Brain microvascular endothelial cell (primary cell): ENCODE results near the gene ATP5MG.
A peak's percentile ranks its signal among the peaks of the same experiment; 100 is the strongest.

ENCODE experiments used
- DNase-seq: peaks from one replicate; pipeline ENCODE4 v3.0.0-alpha.2; 2020
- H3K27ac ChIP-seq: fragments of 250-450 bp; sonication (Bioruptor Pico); 2 replicates; pipeline ENCODE4 v1.5.1; 2020; ENCODE audit warnings: mild to moderate bottlenecking, moderate library complexity
- H3K27me3 ChIP-seq: fragments of 250-450 bp; sonication (Bioruptor Pico); replicated peaks from 2 replicates; pipeline ENCODE4 v1.5.1; 2020; ENCODE audit warnings: mild to moderate bottlenecking
- H3K36me3 ChIP-seq: fragments of 250-450 bp; sonication (Bioruptor Pico); replicated peaks from 2 replicates; pipeline ENCODE4 v1.5.1; 2020; ENCODE audit warnings: mild to moderate bottlenecking
- H3K4me3 ChIP-seq: 2 replicates; pipeline ENCODE4 v1.5.1; 2011; ENCODE audit warnings: low read depth, mild to moderate bottlenecking, control low read depth, low read length, moderate library complexity
- CTCF ChIP-seq: IDR thresholded peaks from 2 replicates; pipeline ENCODE4 v1.5.1; 2011; ENCODE audit warnings: low read depth, mild to moderate bottlenecking, moderate library complexity, low read length, control low read depth, inconsistent platforms; ENCODE audit errors: missing control alignments
- in situ Hi-C: cut with HindIII; loops from 2 replicates; pipeline ENCODE4 v1.10.0; 2017; ENCODE audit warnings: low sequenced_read_pairs, low pct_ligation_motif_present

Gene ATP5MG

GRCh38 chr11:118401151-118401879, at the start of gene ATP5MG:
TSS of gene ATP5MG (plus strand) at chr11:118401606. CDS start at chr11:118401666, 60 bp downstream.
- Histone ChIP-seq H3K27me3 (no peaks in the 10 kb centered on the region), H3K4me3 (peak within 1 kb of the TSS; percentile 71), H3K36me3 (no peaks in the 10 kb centered on the region), H3K27ac (peak within 1 kb of the TSS; percentile 92)
- peak; percentile 31 for TF ChIP-seq CTCF
- in situ Hi-C loops: no loop called here
- DNase-seq: peak; percentile 89

GRCh38 chr11:118353084-118353710, 48.2 kb upstream of the ATP5MG start:
- DNase-seq: no peak
- Histone ChIP-seq H3K27me3 (no peaks in the 10 kb centered on the region), H3K27ac (no peak overlapping the region), H3K4me3 (no peak overlapping the region), H3K36me3 (no peaks in the 10 kb centered on the region)
- peak; percentile 41 for TF ChIP-seq CTCF
- in situ Hi-C loops: no loop called here

- Histone ChIP-seq H3K27me3 (no peaks in the 10 kb centered on the region), H3K36me3 (no peaks in the 10 kb centered on the region), H3K4me3 (no peak overlapping the region), H3K27ac (no peak overlapping the region)
- no peak for DNase-seq
- in situ Hi-C loops: no loop called here
- TF ChIP-seq CTCF: no peak
These were observed 43.3 kb upstream of the ATP5MG start for GRCh38 chr11:118358071-118358470.

- no peak for TF ChIP-seq CTCF
- Histone ChIP-seq H3K27ac (no peak within 1 kb of the TSS), H3K4me3 (peak within 1 kb of the TSS; percentile 78), H3K27me3 (no peaks in the 10 kb centered on the region), H3K36me3 (no peaks in the 10 kb centered on the region)
- peak; percentile 89 for DNase-seq
- in situ Hi-C loops: no loop called here
These were observed 42.0 kb upstream of the ATP5MG start, which contains the start of gene UBE4A for GRCh38 chr11:118359295-118359958. TSS of gene UBE4A (plus strand) at chr11:118359600. CDS start at chr11:118365081, 5,481 bp downstream.

GRCh38 chr11:118364956-118365615, 36.3 kb upstream of the ATP5MG start:
- no peaks in the 10 kb centered on the region for H3K27me3 ChIP-seq
- H3K36me3 ChIP-seq: peaks cover 30% of the 10 kb centered on the region
- no peak overlapping the region for H3K27ac ChIP-seq
- in situ Hi-C loops: no loop called here
- no peak for DNase-seq
- no peak for TF ChIP-seq CTCF
- no peak overlapping the region for H3K4me3 ChIP-seq
